AG09309 (cell line): ENCODE measurements around the gene CRTC3.

ENCODE experiments used
- DNase-seq: peaks from one replicate; pipeline ENCODE4 v3.0.0-alpha.2; 2010; ENCODE audit warnings: low read depth
- H3K4me3 ChIP-seq: 2 replicates; pipeline ENCODE4 v1.5.1; 2011; ENCODE audit warnings: mild to moderate bottlenecking, low read depth, low read length, moderate library complexity; ENCODE audit not compliant: control insufficient read depth
- TF ChIP-seq, protein P1 (sequence below): IDR thresholded peaks from 2 replicates; pipeline ENCODE4 v1.5.1; 2011; ENCODE audit warnings: mild to moderate bottlenecking, low read depth, low read length, inconsistent platforms; ENCODE audit not compliant: insufficient read depth, control insufficient read depth; ENCODE audit errors: missing control alignments

CRTC3 gene

DNA sequence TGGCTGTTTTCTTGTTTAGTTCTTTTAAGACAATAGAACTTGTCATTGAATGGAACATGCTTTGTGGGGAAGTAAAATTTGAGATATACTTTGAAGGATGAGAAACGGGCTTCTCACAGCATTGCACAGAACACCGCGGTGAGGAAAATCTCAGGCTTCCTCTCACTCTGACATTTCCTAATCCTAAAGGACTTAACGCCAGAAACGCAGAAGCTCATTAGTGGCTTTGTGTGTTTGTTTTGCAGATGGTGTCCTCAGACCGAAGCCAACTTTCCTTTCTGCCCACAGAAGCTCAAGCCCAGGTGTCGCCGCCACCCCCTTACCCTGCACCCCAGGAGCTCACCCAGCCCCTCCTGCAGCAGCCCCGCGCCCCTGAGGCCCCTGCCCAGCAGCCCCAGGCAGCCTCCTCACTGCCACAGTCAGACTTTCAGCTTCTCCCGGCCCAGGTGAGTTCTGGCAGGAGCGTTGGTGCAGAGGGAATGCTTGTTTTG is 108.5 kb downstream of the CRTC3 start:
- no peak for DNase-seq
- TF ChIP-seq, protein P1, sequence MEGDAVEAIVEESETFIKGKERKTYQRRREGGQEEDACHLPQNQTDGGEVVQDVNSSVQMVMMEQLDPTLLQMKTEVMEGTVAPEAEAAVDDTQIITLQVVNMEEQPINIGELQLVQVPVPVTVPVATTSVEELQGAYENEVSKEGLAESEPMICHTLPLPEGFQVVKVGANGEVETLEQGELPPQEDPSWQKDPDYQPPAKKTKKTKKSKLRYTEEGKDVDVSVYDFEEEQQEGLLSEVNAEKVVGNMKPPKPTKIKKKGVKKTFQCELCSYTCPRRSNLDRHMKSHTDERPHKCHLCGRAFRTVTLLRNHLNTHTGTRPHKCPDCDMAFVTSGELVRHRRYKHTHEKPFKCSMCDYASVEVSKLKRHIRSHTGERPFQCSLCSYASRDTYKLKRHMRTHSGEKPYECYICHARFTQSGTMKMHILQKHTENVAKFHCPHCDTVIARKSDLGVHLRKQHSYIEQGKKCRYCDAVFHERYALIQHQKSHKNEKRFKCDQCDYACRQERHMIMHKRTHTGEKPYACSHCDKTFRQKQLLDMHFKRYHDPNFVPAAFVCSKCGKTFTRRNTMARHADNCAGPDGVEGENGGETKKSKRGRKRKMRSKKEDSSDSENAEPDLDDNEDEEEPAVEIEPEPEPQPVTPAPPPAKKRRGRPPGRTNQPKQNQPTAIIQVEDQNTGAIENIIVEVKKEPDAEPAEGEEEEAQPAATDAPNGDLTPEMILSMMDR: no peak
- H3K4me3 ChIP-seq: no peak overlapping the region

DNA sequence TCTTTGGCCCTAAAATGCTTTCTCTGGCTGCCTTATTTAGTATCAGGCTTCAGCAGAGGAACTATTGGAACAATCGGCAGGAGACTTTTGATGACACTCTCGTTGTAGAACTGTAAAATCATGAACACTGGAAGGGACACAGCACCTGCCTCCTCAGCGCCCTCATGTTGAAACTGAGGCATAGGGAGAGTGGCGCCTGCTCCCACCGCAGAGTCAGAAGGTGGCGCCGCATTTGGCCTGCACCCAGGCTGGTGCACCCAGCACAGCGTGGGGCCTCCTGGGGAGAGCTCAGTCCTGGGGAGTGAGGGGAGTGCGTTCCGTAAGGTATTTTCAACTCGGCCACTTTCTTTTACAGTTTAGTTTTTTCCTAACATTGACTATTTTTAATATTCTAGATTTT is 109.2 kb downstream of the CRTC3 start:
- H3K4me3 ChIP-seq: no peak overlapping the region
- DNase-seq: no peak
- TF ChIP-seq, protein P1: peak; percentile 9

DNA sequence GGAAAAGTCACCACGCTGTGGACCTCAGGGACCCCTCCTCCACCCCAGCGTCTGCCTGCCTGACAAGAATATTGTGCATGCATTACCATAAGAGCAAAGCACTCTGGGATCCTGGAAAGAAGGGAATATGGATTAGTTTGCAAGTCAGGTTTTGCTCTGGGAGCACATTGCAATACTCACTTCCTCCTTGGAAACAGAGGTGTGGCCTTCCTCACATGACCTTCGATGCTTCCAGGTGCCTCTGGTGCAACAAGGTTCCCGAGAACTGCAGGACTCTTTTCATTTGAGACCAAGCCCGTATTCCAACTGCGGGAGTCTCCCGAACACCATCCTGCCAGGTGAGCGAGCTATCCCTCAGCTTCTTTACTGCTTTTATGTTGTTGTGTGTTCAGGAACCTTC is 111.1 kb downstream of the CRTC3 start:
- no peak for DNase-seq
- TF ChIP-seq, protein P1: no peak
- H3K4me3 ChIP-seq: no peak overlapping the region

DNA sequence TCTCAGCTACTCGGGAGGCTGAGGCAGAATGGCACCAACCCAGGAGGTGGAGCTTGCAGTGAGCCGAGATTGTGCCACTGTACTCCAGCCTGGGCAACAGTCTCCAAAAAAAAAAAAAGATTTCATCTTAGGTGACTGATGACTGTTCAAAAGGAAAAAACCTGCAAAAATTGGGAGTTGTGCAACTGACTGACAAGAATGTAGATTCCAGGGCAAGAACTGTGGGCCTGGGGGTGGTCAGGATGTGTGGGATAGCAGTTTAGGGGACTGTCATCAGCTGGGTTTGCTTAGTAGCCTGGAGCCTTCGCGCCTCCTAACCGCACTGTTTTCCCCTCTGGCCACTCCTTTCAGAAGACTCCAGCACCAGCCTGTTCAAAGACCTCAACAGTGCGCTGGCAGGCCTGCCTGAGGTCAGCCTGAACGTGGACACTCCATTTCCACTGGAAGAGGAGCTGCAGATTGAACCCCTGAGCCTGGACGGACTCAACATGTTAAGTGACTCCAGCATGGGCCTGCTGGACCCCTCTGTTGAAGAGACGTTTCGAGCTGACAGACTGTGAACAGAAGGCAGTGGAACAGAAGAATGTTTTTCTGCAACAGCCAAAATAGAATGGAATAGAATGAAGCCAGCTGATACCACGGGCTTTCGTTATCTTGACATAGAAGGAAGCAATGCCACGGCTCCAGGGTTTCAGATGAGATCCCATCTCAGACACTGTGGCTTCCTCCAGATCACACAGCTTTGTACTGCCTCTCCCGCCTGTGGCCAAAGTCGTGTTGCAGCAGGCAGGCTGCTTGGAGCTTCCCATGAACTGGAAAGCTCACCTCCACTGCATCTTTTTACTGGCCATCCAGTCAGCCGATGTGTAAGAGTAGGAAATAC is 112.1 kb downstream of the CRTC3 start:
- no peak for DNase-seq
- TF ChIP-seq, protein P1: no peak
- H3K4me3 ChIP-seq: no peak overlapping the region

DNA sequence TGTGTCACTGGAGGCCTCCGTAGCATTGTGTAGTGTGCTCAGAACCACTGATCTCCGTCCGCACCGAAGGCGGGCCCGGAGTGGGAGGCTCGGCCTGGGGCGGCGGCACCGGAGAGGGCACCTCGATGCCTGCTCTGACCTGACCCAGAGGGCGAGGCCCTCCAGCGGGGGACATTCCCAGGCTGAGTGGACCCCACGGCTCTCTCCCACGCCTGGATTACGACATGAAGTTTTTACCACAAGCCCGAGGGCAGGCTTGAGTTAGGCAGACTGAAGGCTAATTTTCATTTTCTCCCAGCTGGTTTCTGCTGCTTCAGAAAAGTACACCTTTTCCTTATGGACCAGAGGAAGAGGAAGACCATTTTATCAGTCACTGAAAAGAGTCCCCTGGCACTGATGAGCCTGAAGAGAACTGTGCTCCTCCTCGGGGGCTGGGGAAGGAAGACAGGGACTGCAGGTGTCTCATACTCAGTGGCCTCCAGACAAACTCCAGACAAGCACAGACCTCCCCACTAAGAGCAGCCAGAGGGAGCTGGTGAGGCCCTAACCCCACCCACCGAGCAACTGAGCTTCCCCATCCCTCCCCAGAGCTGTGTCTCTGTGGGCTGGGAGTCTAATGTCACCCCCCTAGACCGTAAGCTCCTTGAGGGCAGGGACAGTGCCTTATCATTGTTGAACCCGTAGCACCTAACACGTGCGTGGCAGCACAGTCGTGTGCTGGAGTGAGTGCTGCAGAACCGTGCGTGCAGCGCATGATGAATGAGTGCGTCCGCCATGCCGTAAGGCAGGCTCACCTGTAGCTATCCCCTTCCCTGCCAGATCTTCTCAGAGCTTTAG is 113.0 kb downstream of the CRTC3 start:
- DNase-seq: no peak
- H3K4me3 ChIP-seq: no peak overlapping the region
- TF ChIP-seq, protein P1: peak; percentile 17

DNA sequence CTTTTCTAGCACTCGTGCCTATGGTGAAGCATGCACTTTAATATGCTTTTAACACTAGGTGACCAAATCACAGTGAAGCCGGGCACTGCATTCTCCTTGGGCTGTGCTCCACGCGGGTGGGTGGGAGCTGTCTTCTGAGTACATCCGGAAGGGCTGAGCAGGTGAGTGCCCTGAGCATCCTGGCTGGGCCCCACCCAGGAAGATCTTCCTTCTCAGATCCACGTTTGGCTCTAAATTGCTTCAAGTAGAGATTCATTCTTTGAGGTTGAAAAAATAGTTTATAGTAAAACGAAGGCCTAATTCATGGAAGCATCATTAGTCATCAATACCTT is 113.5 kb downstream of the CRTC3 start:
- H3K4me3 ChIP-seq: no peak overlapping the region
- no peak for DNase-seq
- TF ChIP-seq, protein P1: no peak
